ENCODE results near the gene LTB4R2. TPM values are rescaled to one million over a fixed set of nuclear protein-coding genes. Genes with fewer than 3 reads are reported as not detected.

LTB4R2 gene
- total and polyA plus RNA-seq, 2 experiments from 2014 or later: 0.40 to 12.6 TPM

- H2AFZ ChIP-seq: no peak overlapping the region
- no peak for DNase-seq (ENCODE audit: low spot score)
- H3K9me2 ChIP-seq (ENCODE audit: insufficient read depth): no peaks in the 10 kb centered on the region
- peaks cover 4% of the 10 kb centered on the region; the same call in 1 of the 2 replicates for H3K4me1 ChIP-seq (ENCODE audit: insufficient read depth)
- no peaks in the 10 kb centered on the region for H3K9me3 Mint-ChIP-seq
- peak overlapping the region; percentile 68; the same call in 1 of the 2 replicates for H3K4me2 ChIP-seq
- TF ChIP-seq ZNF462 (CRISPR knock-in tag; IDR thresholded peaks at IDR 0.05) (no peak), CTCF (conservative IDR thresholded peaks at IDR 0.05; ENCODE audit: low read depth in 2 of 2) (no peak), JUNB (IDR thresholded peaks at IDR 0.05; ENCODE audit: unreplicated experiment) (no peak), ZNF331 (CRISPR knock-in tag; IDR thresholded peaks at IDR 0.05; ENCODE audit: low read depth) (no peak), CREB1 (CRISPR knock-in tag; IDR thresholded peaks at IDR 0.05; ENCODE audit: low read depth) (no peak), STAT1 (IDR thresholded peaks at IDR 0.05; ENCODE audit: unreplicated experiment) (no peak)
- TF ChIP-seq, protein P1, sequence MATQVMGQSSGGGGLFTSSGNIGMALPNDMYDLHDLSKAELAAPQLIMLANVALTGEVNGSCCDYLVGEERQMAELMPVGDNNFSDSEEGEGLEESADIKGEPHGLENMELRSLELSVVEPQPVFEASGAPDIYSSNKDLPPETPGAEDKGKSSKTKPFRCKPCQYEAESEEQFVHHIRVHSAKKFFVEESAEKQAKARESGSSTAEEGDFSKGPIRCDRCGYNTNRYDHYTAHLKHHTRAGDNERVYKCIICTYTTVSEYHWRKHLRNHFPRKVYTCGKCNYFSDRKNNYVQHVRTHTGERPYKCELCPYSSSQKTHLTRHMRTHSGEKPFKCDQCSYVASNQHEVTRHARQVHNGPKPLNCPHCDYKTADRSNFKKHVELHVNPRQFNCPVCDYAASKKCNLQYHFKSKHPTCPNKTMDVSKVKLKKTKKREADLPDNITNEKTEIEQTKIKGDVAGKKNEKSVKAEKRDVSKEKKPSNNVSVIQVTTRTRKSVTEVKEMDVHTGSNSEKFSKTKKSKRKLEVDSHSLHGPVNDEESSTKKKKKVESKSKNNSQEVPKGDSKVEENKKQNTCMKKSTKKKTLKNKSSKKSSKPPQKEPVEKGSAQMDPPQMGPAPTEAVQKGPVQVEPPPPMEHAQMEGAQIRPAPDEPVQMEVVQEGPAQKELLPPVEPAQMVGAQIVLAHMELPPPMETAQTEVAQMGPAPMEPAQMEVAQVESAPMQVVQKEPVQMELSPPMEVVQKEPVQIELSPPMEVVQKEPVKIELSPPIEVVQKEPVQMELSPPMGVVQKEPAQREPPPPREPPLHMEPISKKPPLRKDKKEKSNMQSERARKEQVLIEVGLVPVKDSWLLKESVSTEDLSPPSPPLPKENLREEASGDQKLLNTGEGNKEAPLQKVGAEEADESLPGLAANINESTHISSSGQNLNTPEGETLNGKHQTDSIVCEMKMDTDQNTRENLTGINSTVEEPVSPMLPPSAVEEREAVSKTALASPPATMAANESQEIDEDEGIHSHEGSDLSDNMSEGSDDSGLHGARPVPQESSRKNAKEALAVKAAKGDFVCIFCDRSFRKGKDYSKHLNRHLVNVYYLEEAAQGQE (IDR thresholded peaks at IDR 0.05; ENCODE audit: unreplicated experiment): no peak
- H3K4me1 Mint-ChIP-seq: peaks cover 15% of the 10 kb centered on the region
- H3K27me3 Mint-ChIP-seq (ENCODE audit: insufficient read depth, low read depth, poor library complexity): peaks cover 30% of the 10 kb centered on the region
- H3F3A ChIP-seq (replicated peaks; ENCODE audit: low read depth): no peaks in the 10 kb centered on the region
- no peaks in the 10 kb centered on the region for H3K36me3 ChIP-seq (ENCODE audit: insufficient read depth)
- H3K27ac ChIP-seq (ENCODE audit: low read depth): no peak overlapping the region
- no peaks in the 10 kb centered on the region for H3K79me2 ChIP-seq (replicated peaks; ENCODE audit: insufficient read depth)
- no peak overlapping the region for H3K27ac Mint-ChIP-seq
- peaks cover 16% of the 10 kb centered on the region; the same call in 1 of the 2 replicates for H3K27me3 ChIP-seq (ENCODE audit: insufficient read depth)
- no peak for ATAC-seq
- H3K36me3 Mint-ChIP-seq (ENCODE audit: low read depth): peaks cover 40% of the 10 kb centered on the region
- H3K4me3 Mint-ChIP-seq: peak overlapping the region; percentile 63
- H4K20me1 ChIP-seq (replicated peaks; ENCODE audit: insufficient read depth): no peaks in the 10 kb centered on the region; the same call in none of the 2 replicates
- H3K4me3 ChIP-seq: peak overlapping the region; percentile 51; the same call in 1 of the 2 replicates
Measured at GRCh38 chr14:24310265-24310645, 315 bp downstream of the LTB4R2 start.

Measured in GM23338 (cell line).